NCI-H82 treated with DMSO at 0.1 percent for 48 hours (cell line): Measurements from ENCODE around the gene KIAA1958.

ENCODE experiments used
- DNase-seq: peaks from one replicate; lab custom pipeline; 2025; ENCODE audit not compliant: unreplicated experiment; lab: John Stamatoyannopoulos, UW

The KIAA1958 gene, protein sequence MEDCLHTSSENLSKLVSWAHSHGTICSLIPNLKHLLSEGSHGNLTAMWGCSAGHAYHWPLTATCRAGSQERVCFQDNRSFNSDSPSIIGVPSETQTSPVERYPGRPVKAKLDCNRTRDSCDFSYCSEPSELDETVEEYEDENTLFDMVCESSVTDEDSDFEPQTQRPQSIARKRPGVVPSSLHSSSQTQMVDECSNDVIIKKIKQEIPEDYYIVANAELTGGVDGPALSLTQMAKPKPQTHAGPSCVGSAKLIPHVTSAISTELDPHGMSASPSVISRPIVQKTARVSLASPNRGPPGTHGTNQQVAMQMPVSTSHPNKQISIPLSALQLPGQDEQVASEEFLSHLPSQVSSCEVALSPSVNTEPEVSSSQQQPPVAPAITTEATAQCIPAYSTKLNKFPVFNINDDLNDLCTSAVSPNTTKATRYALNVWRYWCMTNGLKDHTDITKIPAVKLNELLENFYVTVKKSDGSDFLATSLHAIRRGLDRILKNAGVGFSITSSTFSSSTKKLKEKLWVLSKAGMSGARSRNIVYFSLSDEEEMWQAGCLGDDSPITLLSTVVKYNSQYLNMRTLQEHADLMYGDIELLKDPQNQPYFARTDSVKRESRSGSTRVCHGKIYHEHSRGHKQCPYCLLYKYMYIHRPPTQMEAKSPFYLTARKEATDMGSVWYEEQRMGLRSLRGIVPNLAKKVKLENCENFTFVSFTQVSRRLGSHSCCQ

DNA sequence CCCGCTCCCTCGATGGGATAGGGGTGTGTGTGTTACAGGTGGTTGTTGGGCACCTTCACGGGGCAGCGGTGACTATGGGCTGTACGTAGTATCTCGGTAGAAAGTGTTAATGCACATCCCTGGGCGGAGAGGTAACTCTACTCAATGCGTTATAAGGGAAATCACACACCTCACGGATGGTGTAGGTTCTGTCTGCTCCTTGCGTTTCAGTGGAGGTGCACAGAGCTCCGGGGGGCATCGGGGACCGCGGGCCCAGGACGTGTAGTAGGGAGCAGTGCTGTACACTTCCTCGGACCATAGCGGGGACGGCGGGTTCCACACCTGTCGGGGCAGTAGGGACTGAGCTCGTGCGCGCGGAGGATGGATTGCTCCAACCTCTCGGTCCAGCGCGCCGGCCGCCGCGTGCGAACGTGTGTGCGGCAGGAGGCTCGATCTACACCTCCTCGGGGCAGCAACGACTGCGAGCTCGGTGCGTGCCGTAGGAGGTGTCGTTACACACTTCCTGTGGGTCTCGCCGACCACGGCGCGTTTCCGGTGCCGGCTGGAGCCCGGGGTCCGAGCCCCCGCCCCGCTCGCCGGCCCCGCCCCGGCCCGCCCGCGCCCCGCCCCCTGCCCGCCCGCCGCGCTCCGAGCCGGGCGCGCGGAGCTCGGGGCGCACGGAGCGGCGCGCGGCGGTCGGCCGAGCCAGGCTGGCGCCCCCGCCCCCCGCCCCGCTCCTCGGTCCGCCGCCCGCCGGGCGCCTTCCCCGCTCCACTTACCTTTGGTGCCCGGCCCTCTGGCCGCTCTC is at the start of gene KIAA1958:
Gene KIAA1958, plus strand, starts transcription at position 607 of the 787 bp plus-strand sequence. CDS start 87,254 bp downstream, outside the sequence.
- DNase-seq, result peak; percentile 25

DNA sequence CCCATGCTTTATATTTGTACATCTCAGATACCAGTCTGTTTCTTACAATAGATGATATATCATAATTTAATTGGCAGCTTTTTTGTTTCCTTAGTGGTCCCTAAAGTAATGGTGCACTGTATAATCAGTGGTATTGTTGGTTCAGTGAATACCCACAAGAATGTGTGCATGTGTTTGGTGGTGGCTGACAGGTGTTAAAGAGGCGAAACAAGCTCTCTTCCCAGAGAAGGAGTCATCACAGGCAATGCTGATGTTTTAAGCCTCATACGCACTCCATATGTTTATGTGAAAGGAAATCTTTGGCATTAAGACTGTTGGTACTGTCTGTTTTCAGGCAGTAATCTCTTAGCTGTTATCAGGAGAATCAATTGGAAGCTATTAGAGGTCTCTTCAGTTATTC is 49.2 kb upstream of the KIAA1958 start:
- peak; percentile 16 for DNase-seq

DNA sequence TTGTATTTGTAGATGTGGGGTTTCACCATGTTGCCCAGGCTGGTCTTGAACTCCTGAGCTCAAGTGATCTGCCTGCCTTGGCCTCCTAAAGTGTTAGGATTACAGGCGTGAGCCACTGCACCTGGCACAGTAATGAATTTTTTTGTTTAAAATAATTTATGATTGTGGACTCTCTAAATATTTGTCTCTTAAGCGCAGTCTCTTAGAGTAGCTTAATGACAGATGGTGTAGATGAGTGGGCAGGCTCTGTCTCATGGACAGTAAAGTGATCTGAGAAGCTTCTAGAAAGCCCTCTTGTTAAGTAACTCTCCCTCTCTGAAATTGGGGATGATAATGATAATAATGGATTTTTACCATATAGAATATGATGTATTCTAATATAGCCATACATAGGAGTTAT is 47.5 kb upstream of the KIAA1958 start:
- DNase-seq, result no peak

DNA sequence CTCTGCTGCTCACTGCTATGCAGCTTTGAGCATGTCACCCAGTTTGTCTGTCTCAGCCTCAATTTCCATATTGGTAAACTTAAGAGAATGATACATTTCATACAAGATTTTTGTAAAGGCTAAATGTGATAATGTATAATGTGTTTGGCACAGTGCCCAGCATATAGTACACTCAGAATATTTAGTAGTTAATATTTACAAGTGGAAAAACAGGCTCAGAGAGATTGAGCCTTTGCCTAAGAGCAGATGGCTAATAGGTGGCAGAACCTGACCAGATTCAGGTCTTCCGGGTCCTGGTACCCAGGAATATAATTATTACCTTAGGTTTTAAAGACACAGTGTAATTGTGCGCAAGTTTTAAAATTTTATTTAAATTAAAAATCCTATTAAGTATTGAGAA is 46.8 kb upstream of the KIAA1958 start:
- DNase-seq, result no peak

DNA sequence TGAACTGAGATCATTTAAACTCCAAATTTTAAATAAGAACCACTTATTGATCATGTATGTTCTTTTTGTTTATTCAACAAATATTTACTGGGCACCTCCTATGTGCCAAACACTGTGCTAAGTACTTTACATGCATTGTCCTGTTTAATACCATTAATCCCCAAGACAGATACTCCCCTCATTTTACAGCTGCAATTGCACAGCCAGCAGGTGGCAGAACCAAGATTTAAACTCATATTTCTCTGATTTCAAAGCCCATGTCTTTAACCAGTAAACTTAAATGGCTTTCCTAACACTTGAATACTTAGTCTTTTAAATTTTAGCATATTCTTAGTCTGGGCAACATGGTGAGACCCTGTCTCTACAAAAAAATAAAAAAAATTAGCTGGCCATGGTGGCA is 43.4 kb upstream of the KIAA1958 start:
- DNase-seq, result peak; percentile 34

GRCh38 chr9:112443636-112444035 is 43.0 kb upstream of the KIAA1958 start:
- no peak for DNase-seq

DNA sequence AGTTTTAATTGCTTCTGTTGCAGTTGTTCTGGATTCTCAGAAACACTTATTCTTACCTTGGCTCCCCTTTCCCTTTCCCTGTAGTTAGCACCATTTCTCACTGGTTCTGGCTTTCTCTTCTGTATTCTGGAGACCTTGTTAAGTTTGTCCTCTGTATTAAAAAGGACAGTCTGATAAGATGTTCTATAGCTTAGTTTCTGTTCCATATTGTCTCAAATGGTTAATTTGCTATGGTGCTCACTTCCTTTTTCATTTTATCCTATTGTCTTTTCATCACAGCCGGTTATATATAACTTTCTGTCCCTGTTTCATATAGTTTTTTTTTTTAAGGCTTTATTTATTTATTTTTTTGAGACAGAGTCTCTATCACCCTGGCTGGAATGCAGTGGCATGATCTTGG is 41.4 kb upstream of the KIAA1958 start:
- no peak for DNase-seq

DNA sequence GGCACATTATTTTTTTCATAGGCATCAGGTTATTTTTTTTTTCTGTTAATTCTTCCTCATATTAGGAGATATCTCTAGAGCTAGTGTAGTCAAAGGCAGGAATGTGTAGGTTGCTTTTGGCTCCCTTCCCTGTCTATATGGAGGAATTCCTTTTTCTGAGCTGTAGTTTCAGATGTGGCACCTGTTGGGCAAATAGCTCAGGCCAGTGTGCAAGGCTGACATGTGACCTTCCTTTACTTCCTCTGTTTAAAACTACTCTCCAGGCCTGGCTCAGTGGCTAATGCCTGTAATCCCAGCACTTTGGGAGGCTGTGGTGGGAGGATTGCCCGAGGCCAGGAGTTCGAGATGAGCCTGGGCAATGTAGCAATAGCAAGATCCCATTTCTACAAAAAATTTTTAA is 40.5 kb upstream of the KIAA1958 start:
- DNase-seq, result no peak

DNA sequence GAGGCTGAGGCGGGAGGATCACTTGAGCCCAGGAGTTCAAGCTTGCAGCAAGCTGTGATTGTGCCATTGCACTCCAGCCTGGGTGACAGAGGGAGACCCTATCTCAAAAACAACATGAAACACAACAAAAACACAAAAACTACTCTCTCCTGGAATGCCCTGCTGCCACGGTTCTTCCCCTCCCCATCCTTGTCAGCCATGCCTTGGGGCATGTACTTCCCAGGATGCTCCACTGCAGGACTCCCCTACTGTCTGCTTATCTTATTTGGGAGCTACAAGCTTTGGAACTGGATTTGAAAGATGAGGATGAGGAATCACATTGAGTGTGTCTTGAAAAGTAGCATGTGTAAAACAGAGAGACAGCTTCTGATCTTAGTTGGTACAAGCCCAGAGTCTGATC is 40.1 kb upstream of the KIAA1958 start:
- DNase-seq, result no peak

GRCh38 chr9:112447283-112447761 is 39.3 kb upstream of the KIAA1958 start:
- DNase-seq, result no peak

- DNase-seq, result no peak
Measured at GRCh38 chr9:112462855-112463254, 23.8 kb upstream of the KIAA1958 start.

- no peak for DNase-seq
Measured at GRCh38 chr9:112465352-112465751, 21.3 kb upstream of the KIAA1958 start.

- DNase-seq, result no peak
Measured at GRCh38 chr9:112472996-112473395, 13.6 kb upstream of the KIAA1958 start.

DNA sequence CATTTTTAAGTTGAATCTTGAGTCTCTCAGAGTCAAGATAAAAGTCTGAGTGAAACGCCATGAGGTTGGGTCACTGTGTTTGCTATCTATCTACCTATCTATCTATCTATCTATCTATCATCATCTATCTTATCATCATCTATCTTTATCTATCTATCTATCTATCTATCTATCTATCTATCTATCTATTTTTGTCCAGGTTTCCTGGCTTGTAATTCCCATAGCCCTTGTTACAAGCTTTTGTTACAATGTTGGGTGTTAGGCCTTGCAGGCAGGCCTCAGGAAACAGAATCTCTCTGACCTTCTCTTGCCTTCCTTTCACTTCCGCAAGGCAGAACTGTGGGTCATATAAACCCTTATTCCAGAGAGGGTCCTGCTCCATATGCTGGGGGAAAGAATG is 12.6 kb upstream of the KIAA1958 start:
- DNase-seq, result no peak

DNA sequence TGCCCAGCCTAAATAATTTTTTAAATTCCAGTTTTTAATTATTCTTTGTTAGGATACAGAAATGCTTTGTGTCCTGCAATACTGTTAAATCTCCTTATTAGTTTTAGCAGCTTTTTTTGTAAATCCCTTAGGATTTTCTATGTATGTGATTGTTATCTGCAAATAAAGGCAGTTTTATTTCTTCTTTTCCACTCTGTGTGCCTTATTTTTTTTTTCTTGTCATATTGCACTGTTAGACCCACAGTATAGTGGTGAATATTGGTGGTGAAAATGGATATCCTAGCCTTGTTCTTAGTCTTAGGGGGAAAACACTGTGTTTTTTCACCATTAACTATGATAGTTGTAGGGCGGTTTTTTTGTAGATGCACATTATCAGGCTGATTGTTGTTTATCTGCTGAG is 11.3 kb upstream of the KIAA1958 start:
- DNase-seq, result no peak

DNA sequence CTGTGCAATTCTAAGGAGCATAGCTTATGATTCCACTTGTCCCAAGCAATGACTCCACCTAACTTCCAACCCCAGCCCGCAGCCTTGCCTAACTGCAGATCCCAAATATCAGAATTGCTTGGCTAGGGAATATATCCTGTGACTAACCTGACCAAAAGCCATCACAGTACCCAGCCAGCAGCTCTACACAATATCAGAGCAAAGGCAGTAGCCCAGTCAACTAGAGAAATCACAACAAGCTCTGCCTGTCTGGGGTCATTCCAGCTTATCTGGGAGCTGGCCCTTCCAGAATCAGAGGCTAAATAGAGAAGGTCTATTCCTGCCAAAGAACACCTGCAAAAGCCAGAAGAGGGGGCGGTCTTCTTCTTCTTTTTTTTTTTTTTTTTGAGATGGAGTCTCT is 9.3 kb upstream of the KIAA1958 start:
- no peak for DNase-seq

DNA sequence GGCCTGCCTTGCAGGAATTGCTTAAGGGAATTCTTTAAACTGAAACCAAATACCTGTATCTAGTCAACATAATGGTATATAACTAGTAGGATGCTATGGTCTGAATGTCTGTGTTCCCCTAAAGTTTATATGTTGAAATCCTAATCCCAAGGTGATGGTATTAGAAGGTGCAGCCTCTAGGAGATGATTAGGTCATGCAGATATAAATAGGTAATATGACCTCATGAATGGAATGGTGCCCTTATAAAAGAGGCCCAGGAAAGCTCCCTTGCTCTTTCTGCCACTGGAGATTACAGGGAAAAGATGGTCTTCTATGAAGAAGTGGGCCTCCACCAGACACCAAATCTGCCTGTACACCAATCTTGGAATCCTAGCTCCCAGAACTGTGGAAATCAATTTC is 7.4 kb upstream of the KIAA1958 start:
- no peak for DNase-seq

GRCh38 chr9:112484607-112485006 is 2.0 kb upstream of the KIAA1958 start:
- no peak for DNase-seq

DNA sequence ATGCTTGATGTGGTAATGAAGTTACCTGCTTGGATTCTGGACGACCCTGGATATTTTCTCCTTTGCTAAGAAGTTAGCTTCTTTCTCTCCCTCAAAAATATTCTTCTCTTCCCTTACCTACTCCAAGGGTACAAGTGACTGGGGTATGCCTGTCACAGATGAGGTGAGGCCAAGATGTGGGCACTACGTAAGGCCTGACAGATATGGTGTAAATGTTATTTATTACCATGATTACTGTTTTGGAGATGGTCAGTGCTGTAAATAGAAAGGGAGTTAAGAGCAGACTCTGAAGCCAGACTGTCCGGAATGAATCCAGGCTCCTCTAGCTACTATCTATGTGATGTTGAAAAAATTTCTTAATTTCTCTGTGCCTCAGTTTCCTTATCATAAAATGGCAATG is 1.1 kb upstream of the KIAA1958 start:
- DNase-seq, result no peak

- DNase-seq, result peak; percentile 12
Measured at GRCh38 chr9:112487008-112487798, 576 bp downstream of the KIAA1958 start.
